GM21786 (cell line): ENCODE measurements around the gene CDC37L1.
"Not testable (repeated sequence)": the region's sequence is repeated elsewhere in the genome, so short reads cannot be mapped to it uniquely, and the experiment has no call there.

Experiments used
- ATAC-seq: cut with Tn5 transposase; IDR thresholded peaks from one replicate; pipeline ENCODE4 v1.9.1; 2021; ENCODE audit not compliant: unreplicated experiment

Gene CDC37L1

DNA sequence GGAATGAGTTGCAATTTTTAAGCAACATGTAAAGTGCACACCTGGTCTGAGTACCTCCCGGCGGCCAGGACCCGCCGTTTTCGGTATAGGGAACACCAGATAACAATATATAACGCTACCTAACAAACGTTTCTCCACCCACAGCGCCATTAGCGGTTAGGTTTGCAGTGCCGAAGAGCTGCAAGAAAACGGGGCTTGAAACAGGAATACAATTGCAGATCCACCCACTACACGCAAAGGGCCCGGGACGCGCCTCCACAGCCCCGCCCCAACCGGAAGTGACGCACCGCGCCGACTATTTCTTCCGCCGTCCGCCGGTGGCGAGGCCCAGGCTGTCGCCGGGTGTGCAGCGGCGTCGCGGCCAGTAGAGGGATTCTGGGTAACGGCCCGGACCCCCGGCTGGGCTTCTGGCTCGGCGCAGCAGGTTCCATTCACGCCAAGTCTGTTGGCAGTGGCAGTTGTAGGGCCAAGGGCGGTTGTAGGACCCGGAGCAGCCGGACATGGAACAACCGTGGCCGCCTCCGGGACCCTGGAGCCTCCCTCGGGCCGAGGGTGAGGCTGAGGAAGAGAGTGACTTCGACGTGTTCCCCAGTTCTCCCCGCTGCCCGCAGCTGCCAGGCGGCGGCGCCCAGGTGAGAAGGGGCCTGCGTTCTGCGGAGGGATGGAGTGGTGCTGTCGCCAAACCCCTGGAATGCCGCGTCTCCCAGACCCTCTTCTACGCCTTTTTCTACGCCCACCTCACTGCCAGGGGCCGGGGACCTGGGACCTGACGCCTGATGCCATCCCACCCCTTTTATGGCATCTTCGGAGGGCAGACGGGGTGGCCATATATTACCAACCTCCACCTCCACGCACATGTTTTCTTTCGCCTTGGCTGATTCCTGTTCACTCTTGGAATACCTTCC, at the start of gene CDC37L1:
TSS of gene CDC37L1 (plus strand) at position 302 of the 905 bp plus-strand sequence. CDS start at position 501, 199 bp downstream.
- ATAC-seq: peak; percentile 96

- no peak for ATAC-seq
Observed at GRCh38 chr9:4630836-4631235, 48.5 kb upstream of the CDC37L1 start.

- no peak for ATAC-seq
Observed at GRCh38 chr9:4638968-4639367, 40.4 kb upstream of the CDC37L1 start.

- ATAC-seq: no peak
Observed at GRCh38 chr9:4639420-4639819, 39.9 kb upstream of the CDC37L1 start.

DNA sequence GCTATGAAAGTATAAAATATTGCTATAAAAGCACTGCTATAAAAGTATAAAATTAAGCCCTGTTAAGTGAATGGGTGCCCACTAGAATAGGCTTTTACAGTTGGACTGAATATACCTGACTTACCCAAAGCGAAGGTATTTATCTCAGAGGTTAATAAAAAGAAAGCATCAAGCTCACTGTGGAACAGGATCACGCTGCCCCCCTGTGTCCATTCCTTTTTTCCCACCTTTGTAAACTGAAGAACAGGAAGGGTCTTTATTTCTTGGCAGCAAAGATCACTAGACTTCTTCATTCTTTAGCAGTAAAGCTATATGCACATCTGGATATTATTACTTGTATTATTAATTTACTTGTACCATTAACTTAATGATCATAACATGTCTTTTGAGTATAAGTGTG, 39.3 kb upstream of the CDC37L1 start:
- no peak for ATAC-seq

DNA sequence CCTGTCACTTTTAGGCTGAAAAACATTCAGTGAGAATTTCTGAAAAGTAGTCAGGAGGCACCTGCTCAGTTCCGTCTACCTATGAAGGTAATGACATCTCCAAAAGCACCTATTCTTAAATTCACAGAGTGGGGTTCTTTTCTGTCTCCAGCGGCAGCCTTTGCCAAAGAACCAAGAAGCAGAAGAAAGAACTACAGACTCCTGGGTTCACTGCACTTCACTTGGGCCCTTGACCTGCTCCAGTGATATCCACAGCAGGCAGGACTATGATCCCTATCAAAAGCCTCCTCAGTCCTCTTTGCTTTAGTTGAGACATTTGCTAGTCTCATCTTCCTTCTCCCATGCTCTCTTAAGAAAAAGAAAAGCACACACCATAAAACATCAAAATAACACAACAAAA, 37.0 kb upstream of the CDC37L1 start:
- ATAC-seq: no peak

- ATAC-seq: no peak
Observed at GRCh38 chr9:4654084-4654483, 25.3 kb upstream of the CDC37L1 start.

- no peak for ATAC-seq
Observed at GRCh38 chr9:4654538-4654937, 24.8 kb upstream of the CDC37L1 start.

- ATAC-seq: not testable (repeated sequence)
Observed at GRCh38 chr9:4656196-4656595, 23.2 kb upstream of the CDC37L1 start.

- no peak for ATAC-seq
Observed at GRCh38 chr9:4656621-4657020, 22.7 kb upstream of the CDC37L1 start.

GRCh38 chr9:4657426-4658159, 21.8 kb upstream of the CDC37L1 start:
- no peak for ATAC-seq

GRCh38 chr9:4660665-4661064, 18.7 kb upstream of the CDC37L1 start:
- ATAC-seq: not testable (repeated sequence)

DNA sequence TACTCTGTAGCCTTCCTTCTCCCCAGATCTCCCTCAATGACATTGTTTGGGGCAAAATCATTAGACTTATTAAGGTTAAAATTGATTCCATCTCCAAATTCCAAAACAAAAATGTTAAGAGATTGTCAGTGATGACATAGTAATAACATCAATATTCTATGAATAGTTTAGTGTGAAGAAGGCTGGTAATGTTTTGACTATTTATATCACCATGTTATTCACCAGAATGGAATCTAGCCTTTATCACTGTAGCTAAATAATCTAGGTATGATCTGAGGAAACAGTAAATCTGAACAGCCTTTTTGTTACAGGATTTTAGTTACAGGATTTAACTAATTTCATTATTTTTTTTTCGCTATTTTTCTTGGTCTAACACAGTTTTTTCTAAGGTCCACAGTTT, 18.2 kb upstream of the CDC37L1 start:
- ATAC-seq: no peak

- peak; percentile 2 for ATAC-seq
Observed at GRCh38 chr9:4661611-4662010, 17.8 kb upstream of the CDC37L1 start.

GRCh38 chr9:4662108-4662988, 17.0 kb upstream of the CDC37L1 start, which contains the start of gene PLPP6:
Gene PLPP6 (plus strand): TSS chr9:4662294. CDS start chr9:4662376, 82 bp downstream.
- ATAC-seq: peak; percentile 84

- ATAC-seq: no peak
Observed at GRCh38 chr9:4662989-4663792, 16.2 kb upstream of the CDC37L1 start.

GRCh38 chr9:4663956-4664355, 15.4 kb upstream of the CDC37L1 start:
- no peak for ATAC-seq

DNA sequence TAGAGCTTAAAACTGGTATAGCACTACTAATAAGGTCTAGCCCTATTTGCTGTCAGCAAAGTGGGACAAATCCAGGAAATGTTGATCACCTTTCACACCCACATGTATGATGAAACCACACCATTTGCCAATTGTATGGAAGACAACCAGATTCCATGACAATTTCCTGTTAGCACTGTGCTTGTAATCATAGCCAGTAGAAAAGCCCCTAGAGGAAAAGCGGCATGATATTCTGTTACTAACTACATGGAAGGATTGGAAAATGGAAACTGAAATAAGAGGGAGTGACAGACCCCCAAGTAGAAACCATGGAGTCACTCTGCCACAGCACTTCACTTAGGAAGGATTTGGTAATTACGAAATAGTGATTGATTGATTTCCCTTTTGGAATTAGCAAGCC, 14.0 kb upstream of the CDC37L1 start:
- no peak for ATAC-seq

- ATAC-seq: peak; percentile 37
Observed at GRCh38 chr9:4666042-4666699, 13.2 kb upstream of the CDC37L1 start, which contains the start of gene SPATA6L. Gene SPATA6L (minus strand): TSS chr9:4666480. CDS start chr9:4666250, 230 bp downstream.
